Ectodermal cell (in vitro differentiated cells): Measurements from ENCODE around the gene COX4I2.

Experiments used
- H3K27ac ChIP-seq: 2 replicates; pipeline ENCODE4 v1.7.0; 2013; ENCODE audit warnings: mild to moderate bottlenecking, low read depth, low read length; ENCODE audit not compliant: insufficient read depth, poor library complexity, severe bottlenecking
- H3K27me3 ChIP-seq: 2 replicates; pipeline ENCODE4 v1.7.0; 2013; ENCODE audit warnings: mild to moderate bottlenecking, low read length; ENCODE audit not compliant: insufficient read depth, control insufficient read depth, poor library complexity, severe bottlenecking
- H3K36me3 ChIP-seq: one replicate; pipeline ENCODE4 v1.7.0; 2013; ENCODE audit warnings: low read length; ENCODE audit not compliant: control insufficient read depth, insufficient read depth
- H3K4me1 ChIP-seq: one replicate; pipeline ENCODE4 v1.7.0; 2013; ENCODE audit warnings: low read length; ENCODE audit not compliant: control insufficient read depth, insufficient read depth
- H3K4me3 ChIP-seq: 2 replicates; pipeline ENCODE4 v1.7.0; 2013; ENCODE audit warnings: low read depth, low read length, control low read depth; ENCODE audit not compliant: insufficient read depth
- H3K9me3 ChIP-seq: 2 replicates; pipeline ENCODE4 v1.7.0; 2013; ENCODE audit warnings: mild to moderate bottlenecking, low read length, moderate library complexity; ENCODE audit not compliant: control insufficient read depth
- WGBS, 2 experiments: methylation state at CpG; one replicate each; pipeline ENCODE4 v1.1.7; 2013; ENCODE audit warnings: missing lambda C conversion rate in 2 of 2; 5-methylcytosine and 5-hydroxymethylcytosine counted together

Gene COX4I2

DNA sequence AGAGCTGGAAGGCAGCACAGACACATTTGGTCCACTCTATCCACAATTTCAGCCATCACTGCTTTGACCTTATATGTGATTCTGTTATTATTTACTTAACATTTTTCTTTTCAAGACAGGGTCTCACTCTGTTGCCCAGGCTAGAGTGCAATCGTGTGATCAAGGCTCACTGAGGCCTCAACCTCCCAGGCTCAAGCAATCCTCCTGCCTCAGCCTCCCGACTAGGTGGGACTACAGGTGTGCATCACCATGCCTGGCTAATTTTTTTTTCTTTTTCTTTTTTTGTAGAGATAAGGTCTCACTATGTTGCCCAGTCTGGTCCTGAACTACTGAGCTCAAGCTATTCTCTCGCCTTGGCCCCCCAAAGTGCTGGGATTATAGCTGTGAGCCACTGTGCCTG is 44.6 kb downstream of the COX4I2 start:
- Histone ChIP-seq H3K27ac (no peak overlapping the region), H3K36me3 (no peaks in the 10 kb centered on the region), H3K9me3 (no peaks in the 10 kb centered on the region), H3K27me3 (no peaks in the 10 kb centered on the region), H3K4me1 (peaks cover 18% of the 10 kb centered on the region), H3K4me3 (no peak overlapping the region)
- 91 to 92% methylated on average over 3 of the region's 3 CpGs for WGBS, 2 experiments

DNA sequence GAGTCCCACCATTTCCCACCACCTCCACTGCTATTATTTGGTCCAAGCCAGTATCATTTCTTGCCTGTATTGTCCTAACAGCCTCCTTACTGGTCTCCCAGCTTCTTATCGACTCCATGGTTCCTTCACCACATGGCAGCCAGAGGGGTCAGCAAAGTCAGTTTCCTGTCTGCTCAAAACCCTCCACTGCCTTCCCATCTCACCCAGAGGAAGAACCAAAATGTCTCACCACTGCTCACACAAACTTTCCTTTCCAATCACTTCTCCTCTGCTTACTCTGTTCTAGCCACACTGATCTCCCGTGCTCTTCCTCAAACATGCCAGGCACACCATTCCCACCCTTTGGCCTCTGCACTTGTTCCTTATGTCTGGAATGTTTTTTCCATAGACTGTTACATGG is 45.2 kb downstream of the COX4I2 start:
- no peaks in the 10 kb centered on the region for H3K9me3 ChIP-seq
- H3K36me3 ChIP-seq, result no peaks in the 10 kb centered on the region
- H3K4me3 ChIP-seq, result no peak overlapping the region
- no peaks in the 10 kb centered on the region for H3K27me3 ChIP-seq
- WGBS, 2 experiments, result 86 to 91% methylated on average over 2 of the region's 2 CpGs
- H3K27ac ChIP-seq, result no peak overlapping the region
- peaks cover 18% of the 10 kb centered on the region for H3K4me1 ChIP-seq

DNA sequence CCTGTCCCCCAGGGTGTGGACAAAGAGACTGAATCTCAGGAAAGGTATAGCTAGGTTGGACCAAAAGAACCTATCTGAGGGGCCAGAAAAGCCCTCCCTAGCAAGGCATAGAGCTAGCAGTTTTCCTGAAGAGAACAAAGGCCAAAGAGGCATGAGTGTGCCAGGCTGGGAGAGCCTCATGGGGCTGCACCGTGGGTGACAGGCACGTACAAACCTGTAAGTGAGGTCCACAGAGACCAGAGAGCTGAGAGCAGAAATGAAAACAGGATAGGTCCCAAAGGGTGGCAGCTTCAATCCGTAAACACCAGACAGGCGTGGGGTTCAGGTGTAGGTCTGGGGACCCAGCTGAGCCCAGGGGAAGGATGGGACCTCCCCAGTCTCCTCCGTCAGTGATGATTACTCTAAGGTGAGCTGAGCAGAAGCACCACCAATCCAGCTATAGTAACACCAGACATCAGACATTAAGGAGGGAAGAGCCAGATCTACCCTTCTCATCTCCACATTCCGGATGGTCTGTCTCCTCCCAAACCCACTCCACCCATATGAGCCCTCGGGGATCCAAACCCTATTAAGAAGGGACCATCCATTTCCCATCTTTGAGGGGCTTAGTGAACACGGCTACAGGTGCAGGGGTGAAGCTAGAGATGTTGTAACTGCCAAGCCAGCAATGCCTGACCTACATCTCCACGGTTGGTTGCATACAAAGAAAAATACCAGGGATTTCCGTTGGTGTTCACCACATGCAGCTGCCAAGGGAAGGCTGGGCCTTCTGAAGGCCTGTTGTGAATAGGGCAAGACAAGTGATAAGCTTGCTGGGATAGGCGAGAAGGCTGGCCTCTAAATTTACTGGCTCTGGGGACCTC is 46.7 kb downstream of the COX4I2 start:
- Histone ChIP-seq H3K36me3 (no peaks in the 10 kb centered on the region), H3K4me1 (peaks cover 6% of the 10 kb centered on the region), H3K9me3 (no peaks in the 10 kb centered on the region), H3K4me3 (no peak overlapping the region), H3K27ac (no peak overlapping the region), H3K27me3 (no peaks in the 10 kb centered on the region)
- WGBS, 2 experiments, result 93 to 94% methylated on average over 11 of the region's 11 CpGs

DNA sequence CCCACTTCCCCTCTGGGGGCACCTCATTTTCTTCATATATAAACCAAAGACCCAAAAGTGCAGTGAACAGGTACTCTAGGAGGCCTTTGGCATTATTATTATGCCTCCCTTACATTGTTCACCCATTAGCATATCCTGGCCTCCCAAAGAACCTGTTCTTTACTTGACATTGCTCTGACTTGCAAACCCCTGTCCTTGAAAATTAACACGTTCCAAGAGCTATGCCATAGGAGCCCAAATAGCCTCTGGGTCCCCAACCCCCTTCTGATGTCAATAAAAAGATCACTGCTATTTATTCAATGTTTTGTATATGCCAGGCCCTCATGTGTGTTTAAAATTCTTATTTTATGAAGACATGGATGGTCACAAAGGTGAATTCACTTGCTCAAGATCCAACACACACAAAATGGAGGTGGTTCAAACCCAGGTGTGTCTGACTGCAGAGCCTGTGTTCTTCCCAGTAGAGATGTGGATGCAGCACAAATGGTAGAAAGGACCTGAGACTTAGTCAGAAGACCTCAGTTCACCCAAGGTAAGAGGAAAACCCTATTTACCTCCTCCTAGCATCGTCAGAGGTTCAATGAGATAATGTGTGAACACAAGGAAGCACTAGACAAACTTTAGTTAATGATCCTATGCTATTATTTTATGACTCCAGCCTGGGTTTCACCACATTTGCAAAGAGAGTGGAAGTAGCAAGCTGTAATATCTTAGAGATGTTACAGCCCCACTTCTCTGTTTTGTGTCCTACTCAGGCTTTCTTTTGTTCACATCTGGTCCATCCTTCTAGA is 48.3 kb downstream of the COX4I2 start:
- Histone ChIP-seq H3K4me1 (no peaks in the 10 kb centered on the region), H3K27ac (no peak overlapping the region), H3K9me3 (no peaks in the 10 kb centered on the region), H3K27me3 (no peaks in the 10 kb centered on the region), H3K36me3 (no peaks in the 10 kb centered on the region), H3K4me3 (no peak overlapping the region)
- 94 to 95% methylated on average over 2 of the region's 2 CpGs for WGBS, 2 experiments

DNA sequence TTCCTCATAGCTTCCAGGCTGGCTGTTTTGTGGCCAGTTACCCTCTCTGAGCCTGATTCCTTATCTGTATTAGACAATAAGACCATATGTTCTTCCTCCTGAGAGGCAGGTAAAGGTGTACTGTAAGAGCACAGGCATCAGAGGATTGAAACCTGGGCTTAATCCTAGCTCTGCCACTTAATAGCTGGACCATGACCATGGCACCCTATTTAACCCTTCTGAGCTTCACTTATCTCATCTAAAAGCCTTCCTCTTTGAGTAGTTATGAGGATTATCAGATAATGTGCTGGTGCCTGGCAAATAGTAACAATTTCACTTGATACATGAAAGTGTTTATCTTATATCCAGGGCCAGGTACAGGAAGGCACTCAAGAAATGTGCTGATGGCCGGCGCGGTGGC is 50.1 kb downstream of the COX4I2 start:
- Histone ChIP-seq H3K27ac (no peak overlapping the region), H3K36me3 (no peaks in the 10 kb centered on the region), H3K4me3 (no peak overlapping the region), H3K27me3 (no peaks in the 10 kb centered on the region), H3K9me3 (no peaks in the 10 kb centered on the region), H3K4me1 (no peaks in the 10 kb centered on the region)
- 94 to 100% methylated on average over 3 of the region's 3 CpGs for WGBS, 2 experiments

DNA sequence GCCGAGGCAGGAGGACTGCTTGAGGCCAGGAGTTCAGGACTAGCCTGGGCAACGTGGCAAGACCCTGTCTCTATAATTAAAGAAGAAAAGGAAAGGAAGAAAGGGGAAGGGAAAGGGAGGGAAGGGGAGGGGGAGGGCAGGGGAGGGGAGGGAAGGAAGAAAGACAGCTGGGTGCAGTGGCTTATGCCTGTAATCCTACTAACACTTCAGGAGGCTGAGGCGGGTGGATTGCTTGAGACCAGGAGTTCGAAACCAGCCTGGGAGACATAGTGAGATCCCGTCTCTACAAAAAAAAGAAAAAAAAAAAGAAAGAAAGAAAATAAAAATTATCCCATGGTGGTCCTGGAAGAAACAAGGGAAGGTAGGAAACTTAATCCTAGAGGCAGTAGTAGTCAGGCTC is 51.4 kb downstream of the COX4I2 start:
- H3K9me3 ChIP-seq, result no peaks in the 10 kb centered on the region
- H3K27ac ChIP-seq, result no peak overlapping the region
- H3K4me3 ChIP-seq, result no peak overlapping the region
- WGBS, 2 experiments, result 84 to 97% methylated on average over 4 to 5 of the region's 5 CpGs
- H3K4me1 ChIP-seq, result peaks cover 3% of the 10 kb centered on the region
- H3K36me3 ChIP-seq, result no peaks in the 10 kb centered on the region
- H3K27me3 ChIP-seq, result no peaks in the 10 kb centered on the region

DNA sequence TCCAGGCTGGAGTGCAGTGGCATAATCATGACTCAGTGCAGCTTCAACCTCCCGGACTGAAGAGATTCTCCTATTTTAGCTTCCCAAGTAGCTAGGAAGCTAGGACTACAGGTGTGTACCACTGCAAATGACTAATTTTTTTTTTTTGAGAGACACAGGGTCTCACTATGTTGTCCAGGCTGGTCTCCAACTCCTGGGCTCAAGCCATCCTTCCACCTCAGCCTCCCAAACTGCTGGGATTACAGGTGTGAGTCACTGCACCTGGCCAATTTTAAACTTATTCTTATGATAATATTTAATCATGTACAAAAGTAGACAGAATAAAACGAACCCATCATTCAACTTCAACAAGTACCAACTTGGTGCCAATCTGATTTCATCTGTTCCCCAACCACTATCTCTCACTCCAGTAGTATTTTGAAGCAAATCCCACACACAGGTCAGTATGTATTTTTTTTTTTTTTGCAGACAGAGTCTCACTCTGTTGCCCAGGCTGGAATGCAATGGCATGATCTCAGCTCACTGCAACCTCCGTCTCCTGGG is 52.5 kb downstream of the COX4I2 start:
- H3K36me3 ChIP-seq, result no peaks in the 10 kb centered on the region
- H3K27me3 ChIP-seq, result no peaks in the 10 kb centered on the region
- WGBS, 2 experiments, result 87 to 96% methylated on average over 3 of the region's 3 CpGs
- no peaks in the 10 kb centered on the region for H3K9me3 ChIP-seq
- no peak overlapping the region for H3K4me3 ChIP-seq
- peaks cover 7% of the 10 kb centered on the region for H3K4me1 ChIP-seq
- H3K27ac ChIP-seq, result no peak overlapping the region

DNA sequence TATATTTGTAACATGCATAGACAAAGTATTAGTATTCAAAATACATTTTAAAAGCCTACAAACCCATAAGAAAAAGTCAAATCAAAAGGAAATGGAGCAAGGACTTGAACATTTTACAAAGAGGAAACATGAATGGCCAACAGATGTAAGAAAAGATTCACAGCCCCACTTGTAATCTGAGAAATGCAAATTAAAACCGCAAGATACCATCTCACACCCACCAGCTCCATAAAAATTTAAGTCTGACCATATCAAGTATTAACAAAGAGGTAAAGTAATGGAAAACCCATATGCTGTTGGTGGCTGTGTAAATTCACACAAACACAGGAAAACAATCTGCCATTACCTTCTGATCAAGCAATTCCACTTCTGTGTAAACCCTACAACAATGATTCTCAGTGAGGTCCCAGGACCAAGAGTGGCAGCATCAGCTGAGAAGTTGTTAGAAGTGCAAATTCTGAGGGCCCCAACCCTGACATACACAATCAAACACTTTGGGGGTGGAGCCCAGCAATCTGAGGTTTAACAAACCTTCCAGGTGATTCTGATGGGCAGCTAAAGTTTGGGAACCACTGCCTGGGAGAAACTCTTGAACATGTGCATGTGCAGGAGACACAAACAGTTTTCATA is 54.0 kb downstream of the COX4I2 start:
- 80% methylated on average over 1 of the region's 1 CpG; no CpG with 5 or more reads in 1 of the 2 experiments for WGBS, 2 experiments
- Histone ChIP-seq H3K9me3 (no peaks in the 10 kb centered on the region), H3K27ac (no peak overlapping the region), H3K27me3 (no peaks in the 10 kb centered on the region), H3K4me1 (peaks cover 7% of the 10 kb centered on the region), H3K4me3 (no peak overlapping the region), H3K36me3 (peaks cover 3% of the 10 kb centered on the region)

DNA sequence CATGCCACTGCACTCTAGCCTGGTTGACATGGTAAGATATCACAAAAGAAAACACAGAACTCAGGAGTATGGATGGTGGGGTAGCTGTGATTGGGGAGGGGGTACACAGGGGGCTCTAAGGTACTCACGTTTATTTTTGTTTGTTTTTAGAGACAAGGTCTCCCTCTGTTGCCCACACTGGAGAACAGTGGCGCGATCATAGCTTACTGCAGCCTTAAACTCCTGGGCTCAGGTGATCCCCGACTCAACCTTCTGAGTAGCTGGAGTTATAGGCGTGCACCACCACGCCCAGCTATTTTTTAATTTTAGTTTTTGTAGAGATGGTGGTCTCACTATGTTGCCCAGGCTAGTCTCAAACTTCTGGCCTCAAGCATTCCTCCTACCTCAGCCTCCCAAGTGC is 55.7 kb downstream of the COX4I2 start:
- Histone ChIP-seq H3K36me3 (peaks cover 3% of the 10 kb centered on the region), H3K4me1 (peaks cover 7% of the 10 kb centered on the region), H3K27me3 (no peaks in the 10 kb centered on the region), H3K9me3 (no peaks in the 10 kb centered on the region), H3K4me3 (no peak overlapping the region), H3K27ac (no peak overlapping the region)
- WGBS, 2 experiments, result 81 to 86% methylated on average over 6 of the region's 6 CpGs
